Measurements from ENCODE around the gene WDHD1. TPM values are rescaled to one million over a fixed set of nuclear protein-coding genes. Genes with fewer than 3 reads are reported as not detected.
"Not testable (repeated sequence)": the region's sequence is repeated elsewhere in the genome, so short reads cannot be mapped to it uniquely, and the experiment has no call there.

WDHD1 gene
- total RNA-seq, 5 donors from 2014 or later (not counting 1 experiment from before 2014, with no cell fraction given), result 2.5 to 6.1 (median 4.9) TPM

- Histone ChIP-seq H3K4me3 (ENCODE audit: control insufficient read depth in 1 of 2, extremely low read depth in 1 of 2, low read length in 1 of 2) (no peak overlapping the region), H3K27ac (ENCODE audit: low read length) (no peak overlapping the region), H3K4me1 (ENCODE audit: control insufficient read depth in 1 of 2, extremely low read depth in 1 of 2, insufficient read depth in 2 of 2, low read length in 2 of 2) (no peaks in the 10 kb centered on the region), H3K9me3 (no peaks in the 10 kb centered on the region), H3K36me3 (ENCODE audit: control insufficient read depth in 2 of 2, extremely low read depth in 1 of 2, insufficient read depth in 1 of 2, low read length in 1 of 2) (no peaks in the 10 kb centered on the region), H3K27me3 (replicated peaks in 1 of 2; ENCODE audit: control insufficient read depth in 2 of 2, extremely low read depth in 1 of 2, insufficient read depth in 2 of 2, low read length in 1 of 2) (no peaks in the 10 kb centered on the region)
- Mint-ChIP-seq H3K4me3 (no peak overlapping the region), H3K9me3 (no peaks in the 10 kb centered on the region), H3K27ac (no peak overlapping the region), H3K36me3 (no peaks in the 10 kb centered on the region), H3K4me1 (no peaks in the 10 kb centered on the region), H3K27me3 (no peaks in the 10 kb centered on the region)
- ChIA-PET POLR2A (no interaction called here), CTCF (interaction anchor here in 1 of 2 donors (0.6 kb wide), 1 partner anchor 799 kb away, joined by 4 read pairs; no protein-coding TSS in a partner anchor)
- WGBS (ENCODE audit: insufficient coverage), result no CpG with 5 or more reads among the region's 1 CpG
- ATAC-seq (replicated peaks in 1 of 4) (no peak), DNase-seq (no peak)
Observed at GRCh38 chr14:54933006-54933405, 93.9 kb downstream of the WDHD1 start.

GRCh38 chr14:54931598-54932340 is 95.1 kb downstream of the WDHD1 start:
- Histone ChIP-seq H3K27me3 (replicated peaks in 1 of 2; ENCODE audit: control insufficient read depth in 2 of 2, extremely low read depth in 1 of 2, insufficient read depth in 2 of 2, low read length in 1 of 2) (no peaks in the 10 kb centered on the region), H3K4me1 (ENCODE audit: control insufficient read depth in 1 of 2, extremely low read depth in 1 of 2, insufficient read depth in 2 of 2, low read length in 2 of 2) (no peaks in the 10 kb centered on the region), H3K4me3 (ENCODE audit: control insufficient read depth in 1 of 2, extremely low read depth in 1 of 2, low read length in 1 of 2) (no peak overlapping the region), H3K27ac (ENCODE audit: low read length) (no peak overlapping the region), H3K9me3 (no peaks in the 10 kb centered on the region), H3K36me3 (ENCODE audit: control insufficient read depth in 2 of 2, extremely low read depth in 1 of 2, insufficient read depth in 1 of 2, low read length in 1 of 2) (no peaks in the 10 kb centered on the region)
- Mint-ChIP-seq H3K27ac (no peak overlapping the region), H3K36me3 (no peaks in the 10 kb centered on the region), H3K4me3 (no peak overlapping the region), H3K4me1 (no peaks in the 10 kb centered on the region), H3K9me3 (no peaks in the 10 kb centered on the region), H3K27me3 (no peaks in the 10 kb centered on the region)
- no peak for ATAC-seq (replicated peaks in 1 of 4)
- no peak for DNase-seq
- POLR2A ChIA-PET, result no interaction called here
- no CpG with 5 or more reads among the region's 3 CpGs for WGBS (ENCODE audit: insufficient coverage)
- CTCF ChIA-PET, result no interaction called here

DNA sequence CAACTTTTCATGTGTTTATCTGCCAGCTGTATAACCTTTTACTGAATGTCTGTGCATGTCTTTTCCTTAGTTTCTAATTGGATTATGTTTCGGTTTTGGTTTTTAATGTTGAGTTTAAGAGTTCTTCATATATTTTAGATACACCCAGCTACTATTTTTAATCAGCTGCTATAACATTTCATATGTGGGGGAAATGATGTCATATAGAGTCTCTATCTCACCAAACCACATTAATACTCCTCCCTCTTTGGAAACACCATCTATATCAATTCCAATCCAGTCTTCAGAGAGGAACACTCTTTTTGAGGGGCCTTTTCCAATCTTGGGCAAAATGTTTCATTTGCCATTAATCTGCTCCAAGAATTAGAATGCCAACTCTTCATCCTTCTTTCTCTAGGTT is 95.8 kb downstream of the WDHD1 start:
- no peaks in the 10 kb centered on the region for H3K36me3 Mint-ChIP-seq
- ATAC-seq (replicated peaks in 1 of 4) (no peak), DNase-seq (no peak)
- Histone ChIP-seq H3K27ac (ENCODE audit: low read length) (no peak overlapping the region), H3K27me3 (replicated peaks in 1 of 2; ENCODE audit: control insufficient read depth in 2 of 2, extremely low read depth in 1 of 2, insufficient read depth in 2 of 2, low read length in 1 of 2) (peaks cover 0 to under 1% of the 10 kb centered on the region in 2 experiments), H3K4me3 (ENCODE audit: control insufficient read depth in 1 of 2, extremely low read depth in 1 of 2, low read length in 1 of 2) (no peak overlapping the region), H3K36me3 (ENCODE audit: control insufficient read depth in 2 of 2, extremely low read depth in 1 of 2, insufficient read depth in 1 of 2, low read length in 1 of 2) (no peaks in the 10 kb centered on the region), H3K9me3 (no peaks in the 10 kb centered on the region), H3K4me1 (ENCODE audit: control insufficient read depth in 1 of 2, extremely low read depth in 1 of 2, insufficient read depth in 2 of 2, low read length in 2 of 2) (no peaks in the 10 kb centered on the region)
- WGBS (ENCODE audit: insufficient coverage), result no CpG with 5 or more reads among the region's 1 CpG
- H3K9me3 Mint-ChIP-seq, result no peaks in the 10 kb centered on the region
- H3K27ac Mint-ChIP-seq, result no peak overlapping the region
- ChIA-PET POLR2A (no interaction called here), CTCF (no interaction called here)
- no peaks in the 10 kb centered on the region for H3K4me1 Mint-ChIP-seq
- H3K27me3 Mint-ChIP-seq, result peaks cover 0 to 1% of the 10 kb centered on the region in 2 donors
- no peak overlapping the region for H3K4me3 Mint-ChIP-seq

- Mint-ChIP-seq H3K27ac (no peak overlapping the region), H3K36me3 (no peaks in the 10 kb centered on the region), H3K4me3 (no peak overlapping the region), H3K4me1 (no peaks in the 10 kb centered on the region), H3K9me3 (no peaks in the 10 kb centered on the region), H3K27me3 (peaks cover 0 to 3% of the 10 kb centered on the region in 2 donors)
- CTCF ChIA-PET, result no interaction called here
- Histone ChIP-seq H3K9me3 (no peaks in the 10 kb centered on the region), H3K27me3 (replicated peaks in 1 of 2; ENCODE audit: control insufficient read depth in 2 of 2, extremely low read depth in 1 of 2, insufficient read depth in 2 of 2, low read length in 1 of 2) (peaks cover 0 to 2% of the 10 kb centered on the region in 2 experiments), H3K27ac (ENCODE audit: low read length) (no peak overlapping the region), H3K4me1 (ENCODE audit: control insufficient read depth in 1 of 2, extremely low read depth in 1 of 2, insufficient read depth in 2 of 2, low read length in 2 of 2) (no peaks in the 10 kb centered on the region), H3K36me3 (ENCODE audit: control insufficient read depth in 2 of 2, extremely low read depth in 1 of 2, insufficient read depth in 1 of 2, low read length in 1 of 2) (no peaks in the 10 kb centered on the region), H3K4me3 (ENCODE audit: control insufficient read depth in 1 of 2, extremely low read depth in 1 of 2, low read length in 1 of 2) (no peak overlapping the region)
- POLR2A ChIA-PET, result no interaction called here
- no peak for DNase-seq
- ATAC-seq (replicated peaks in 1 of 4), result no peak
Observed at GRCh38 chr14:54929556-54929955, 97.3 kb downstream of the WDHD1 start.

DNA sequence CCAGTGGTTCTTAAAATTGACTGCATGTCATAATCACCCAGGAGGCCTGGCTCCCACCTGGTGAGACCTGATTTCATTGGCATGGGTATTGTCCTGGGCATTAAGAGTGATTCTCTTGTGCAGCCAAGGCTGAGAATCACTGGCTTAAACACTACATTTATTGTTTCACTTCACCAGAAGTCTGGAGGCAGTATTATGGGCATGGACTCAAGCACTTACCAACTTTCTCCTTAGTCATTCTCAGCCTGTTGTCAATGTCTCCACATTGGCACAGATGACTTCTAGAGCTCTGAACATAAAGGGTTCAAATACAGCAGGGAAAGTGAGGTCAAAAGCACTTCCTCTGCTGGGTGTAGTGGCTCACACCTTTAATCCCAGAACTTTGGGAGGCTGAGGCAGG is 98.7 kb downstream of the WDHD1 start:
- ChIA-PET CTCF (no interaction called here), POLR2A (no interaction called here)
- Mint-ChIP-seq H3K27ac (no peak overlapping the region), H3K9me3 (no peaks in the 10 kb centered on the region), H3K27me3 (peaks cover 0 to 3% of the 10 kb centered on the region in 2 donors), H3K4me3 (no peak overlapping the region), H3K4me1 (no peaks in the 10 kb centered on the region), H3K36me3 (no peaks in the 10 kb centered on the region)
- DNase-seq, result no peak
- Histone ChIP-seq H3K4me3 (ENCODE audit: control insufficient read depth in 1 of 2, extremely low read depth in 1 of 2, low read length in 1 of 2) (no peak overlapping the region), H3K27me3 (replicated peaks in 1 of 2; ENCODE audit: control insufficient read depth in 2 of 2, extremely low read depth in 1 of 2, insufficient read depth in 2 of 2, low read length in 1 of 2) (peaks cover 0 to 7% of the 10 kb centered on the region in 2 experiments), H3K9me3 (no peaks in the 10 kb centered on the region), H3K27ac (ENCODE audit: low read length) (no peak overlapping the region), H3K4me1 (ENCODE audit: control insufficient read depth in 1 of 2, extremely low read depth in 1 of 2, insufficient read depth in 2 of 2, low read length in 2 of 2) (no peaks in the 10 kb centered on the region), H3K36me3 (ENCODE audit: control insufficient read depth in 2 of 2, extremely low read depth in 1 of 2, insufficient read depth in 1 of 2, low read length in 1 of 2) (no peaks in the 10 kb centered on the region)
- ATAC-seq (replicated peaks in 1 of 4), result no peak

- ChIA-PET POLR2A (no interaction called here), CTCF (no interaction called here)
- Mint-ChIP-seq H3K9me3 (no peaks in the 10 kb centered on the region), H3K4me3 (no peak overlapping the region), H3K4me1 (peaks cover 0 to 3% (median 0%) of the 10 kb centered on the region in 3 donors), H3K36me3 (no peaks in the 10 kb centered on the region), H3K27ac (no peak overlapping the region), H3K27me3 (peaks cover 0 to 3% of the 10 kb centered on the region in 2 donors)
- Histone ChIP-seq H3K9me3 (no peaks in the 10 kb centered on the region), H3K4me1 (ENCODE audit: control insufficient read depth in 1 of 2, extremely low read depth in 1 of 2, insufficient read depth in 2 of 2, low read length in 2 of 2) (no peaks in the 10 kb centered on the region), H3K27me3 (replicated peaks in 1 of 2; ENCODE audit: control insufficient read depth in 2 of 2, extremely low read depth in 1 of 2, insufficient read depth in 2 of 2, low read length in 1 of 2) (peaks cover 0 to 7% of the 10 kb centered on the region in 2 experiments), H3K27ac (ENCODE audit: low read length) (no peak overlapping the region), H3K36me3 (ENCODE audit: control insufficient read depth in 2 of 2, extremely low read depth in 1 of 2, insufficient read depth in 1 of 2, low read length in 1 of 2) (no peaks in the 10 kb centered on the region), H3K4me3 (ENCODE audit: control insufficient read depth in 1 of 2, extremely low read depth in 1 of 2, low read length in 1 of 2) (no peak overlapping the region)
- no CpG with 5 or more reads among the region's 1 CpG for WGBS (ENCODE audit: insufficient coverage)
- DNase-seq (no peak), ATAC-seq (replicated peaks in 1 of 4) (no peak)
Observed at GRCh38 chr14:54927551-54927950, 99.3 kb downstream of the WDHD1 start.

GRCh38 chr14:54926570-54926969 is 100.3 kb downstream of the WDHD1 start:
- POLR2A ChIA-PET, result not testable (repeated sequence)

More at GRCh38 chr14:54926570-54926969, 100.3 kb downstream of the WDHD1 start:
- CTCF ChIA-PET, result interaction anchor here in 1 of 2 donors (0.7 kb wide), 1 partner anchor 22 kb away, joined by 4 read pairs; no protein-coding TSS in a partner anchor
- not testable (repeated sequence) for H3K4me3 Mint-ChIP-seq; DNase-seq; H3K36me3 ChIP-seq (ENCODE audit: control insufficient read depth in 2 of 2, extremely low read depth in 1 of 2, insufficient read depth in 1 of 2, low read length in 1 of 2); ATAC-seq (replicated peaks in 1 of 4); H3K4me1 ChIP-seq (ENCODE audit: control insufficient read depth in 1 of 2, extremely low read depth in 1 of 2, insufficient read depth in 2 of 2, low read length in 2 of 2); H3K36me3 Mint-ChIP-seq; H3K27me3 Mint-ChIP-seq; H3K27me3 ChIP-seq (replicated peaks in 1 of 2; ENCODE audit: control insufficient read depth in 2 of 2, extremely low read depth in 1 of 2, insufficient read depth in 2 of 2, low read length in 1 of 2); H3K9me3 ChIP-seq; H3K4me1 Mint-ChIP-seq; H3K27ac ChIP-seq (ENCODE audit: low read length); H3K27ac Mint-ChIP-seq; H3K4me3 ChIP-seq (ENCODE audit: control insufficient read depth in 1 of 2, extremely low read depth in 1 of 2, low read length in 1 of 2); H3K9me3 Mint-ChIP-seq
- 91% methylated on average over 5 of the region's 5 CpGs for whole genome bisulfite sequencing (ENCODE audit: insufficient coverage)
